ENCODE results near the gene SMYD2.

The SMYD2 gene

DNA sequence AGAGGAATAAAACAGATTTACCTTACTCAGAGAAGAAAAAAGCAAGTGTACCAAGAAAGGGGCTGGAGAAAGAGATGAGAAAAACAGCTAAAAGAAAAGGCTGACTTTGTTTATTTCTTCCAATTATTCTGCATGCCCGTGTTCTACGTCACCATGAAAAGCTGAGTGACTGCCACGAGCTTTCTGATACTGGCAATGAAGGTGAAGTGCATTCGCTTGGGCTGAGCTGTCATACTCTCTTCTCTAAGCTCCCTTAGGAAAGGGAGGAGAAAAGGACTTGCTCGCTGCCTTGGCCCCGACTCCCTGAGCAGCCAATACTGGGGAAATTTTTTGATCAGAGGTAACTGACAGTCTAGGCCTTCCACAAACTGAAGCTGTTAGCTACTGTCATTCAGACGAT is 105.4 kb downstream of the SMYD2 start:
- Histone ChIP-seq H3K4me3 (ENCODE audit: low read depth, low read length) (no peak overlapping the region), H3K27me3 (replicated peaks) (no peaks in the 10 kb centered on the region), H3K27ac (peak overlapping the region; percentile 55), H3K36me3 (replicated peaks) (peaks cover 31% of the 10 kb centered on the region)
- in situ Hi-C loops (cut with HindIII; ENCODE audit: low pct_ligation_motif_present, low sequenced_read_pairs), result no loop called here
- no peak for DNase-seq
- no peak for TF ChIP-seq CTCF (IDR thresholded peaks at IDR 0.05; ENCODE audit: low read depth, low read length, missing control alignments)
